HepG2 (cell line): ENCODE measurements around the gene SRRM2. TPM values are rescaled to one million over a fixed set of nuclear protein-coding genes. Genes with fewer than 3 reads are reported as not detected.

Source experiments
- ATAC-seq: fragments of 200-7000 bp; cut with Tn5 transposase; 3 replicates; pipeline ENCODE4 v1.9.1; 2020; ENCODE audit warnings: mild to moderate bottlenecking, moderate library complexity
- BruUV-seq: library from RNA; stranded (reverse); fragments of 400-500 nt; replicated peaks from 2 replicates; lab custom pipeline; 2021; lab: Mats Ljungman, UMichigan
- CTCF ChIA-PET: fragments of 300-600 bp; formaldehyde crosslinking; extraction: SDS; loops from one replicate; lab custom pipeline; 2021; ENCODE audit warnings: low total read pairs, inconsistent platforms, low intra/inter-chr PET ratio; lab: Yijun Ruan, JAX
- POLR2A ChIA-PET: fragments of 350-600 bp; sonication (Branson Sonifier 250); formaldehyde crosslinking; loops from one replicate; lab custom pipeline; 2020; ENCODE audit warnings: antibody characterized with exemption, inconsistent platforms; lab: Yijun Ruan, JAX
- DNase-seq: peaks from one replicate; pipeline ENCODE4 v3.0.0-alpha.2; 2015; ENCODE audit warnings: low spot score
- FAIRE-seq: peaks from 3 replicates; lab custom pipeline; 2011; peaks lifted over from hg19 to GRCh38; lab: Jason Lieb, UNC
- H2AFZ ChIP-seq: one replicate; pipeline ENCODE4 v1.6.1; 2011; ENCODE audit warnings: low read length, inconsistent platforms
- H3K27ac ChIP-seq: fragments of 300-600 bp; 3 replicates; pipeline ENCODE4 v1.8.0; 2011; ENCODE audit warnings: mixed run types, mild to moderate bottlenecking, mixed read lengths, low read length, inconsistent platforms; ENCODE audit not compliant: insufficient read depth; ENCODE audit errors: extremely low read length
- H3K27me3 ChIP-seq, 2 experiments: fragments of 200-600 bp in 1 of 2; 2 replicates in 1 of 2; 3 replicates in 1 of 2; pipeline versions ENCODE4 v1.6.0 to v1.8.0; 2011; ENCODE audit warnings: low read length in 2 of 2, mild to moderate bottlenecking in 2 of 2, moderate library complexity in 2 of 2, inconsistent platforms in 1 of 2; ENCODE audit not compliant: insufficient read depth in 2 of 2, control insufficient read depth in 1 of 2
- H3K36me3 ChIP-seq, 2 experiments: fragments of 200-600 bp in 1 of 2; replicated peaks in 1 of 2; 2 replicates in 1 of 2; 3 replicates in 1 of 2; pipeline versions ENCODE4 v1.5.1 to v1.8.0; 2011; ENCODE audit warnings: low read length in 2 of 2, inconsistent platforms in 1 of 2; ENCODE audit not compliant: insufficient read depth in 2 of 2, control insufficient read depth in 1 of 2
- H3K4me1 ChIP-seq: 2 replicates; pipeline ENCODE4 v1.5.1; 2012; ENCODE audit warnings: low read length, inconsistent platforms; ENCODE audit not compliant: insufficient read depth
- H3K4me2 ChIP-seq: 2 replicates; pipeline ENCODE4 v1.6.0; 2011; ENCODE audit warnings: low read depth, low read length, inconsistent platforms
- H3K4me3 ChIP-seq, 3 experiments: fragments of 200-600 bp in 1 of 3; sonication (generic), shearing (Covaris generic) in 1 of 3; replicated peaks in 1 of 3; 2 replicates each; pipeline ENCODE4 v1.5.1; 2011 to 2016; ENCODE audit warnings: low read length in 3 of 3, inconsistent platforms in 2 of 3, low read depth in 2 of 3, mild to moderate bottlenecking in 2 of 3, control low read depth in 1 of 3, mixed read lengths in 1 of 3; ENCODE audit not compliant: insufficient read depth in 1 of 3
- H3K79me2 ChIP-seq: one replicate; pipeline ENCODE4 v1.6.1; 2011; ENCODE audit warnings: low read length, inconsistent platforms; ENCODE audit not compliant: insufficient read depth
- H3K9ac ChIP-seq: 2 replicates; pipeline ENCODE4 v1.6.0; 2011; ENCODE audit warnings: mild to moderate bottlenecking, low read depth, low read length, inconsistent platforms; ENCODE audit not compliant: insufficient read depth
- H3K9me3 ChIP-seq: 2 replicates; pipeline ENCODE4 v1.5.1; 2012; ENCODE audit warnings: mild to moderate bottlenecking, low read length
- H4K20me1 ChIP-seq: 2 replicates; pipeline ENCODE4 v1.6.0; 2011; ENCODE audit warnings: inconsistent platforms, mild to moderate bottlenecking, low read length, moderate library complexity; ENCODE audit not compliant: insufficient read depth
- ATM ChIP-seq: fragments of 450-650 bp; IDR thresholded peaks from 2 replicates; pipeline ENCODE4 v1.7.1; 2017; ENCODE audit warnings: mild to moderate bottlenecking, borderline replicate concordance
- EHMT2 ChIP-seq: fragments of 200-600 bp; sonication (generic); IDR thresholded peaks from 2 replicates; pipeline ENCODE4 v1.7.0; 2017; ENCODE audit warnings: antibody characterized with exemption, low read depth, low read length, borderline replicate concordance
- FOXK1 ChIP-seq: sonication (generic); formaldehyde crosslinking; IDR thresholded peaks from 2 replicates; pipeline ENCODE4 v1.4.0; 2020; ENCODE audit warnings: low read depth, missing genetic modification reagents, borderline replicate concordance
- GZF1 ChIP-seq: sonication (generic); formaldehyde crosslinking; IDR thresholded peaks from 2 replicates; pipeline ENCODE4 v1.5.1; 2020; ENCODE audit warnings: mild to moderate bottlenecking, missing genetic modification reagents
- KAT7 ChIP-seq: IDR thresholded peaks from 2 replicates; pipeline ENCODE4 v1.6.1; 2018; ENCODE audit warnings: borderline replicate concordance, missing compliant biosample characterization
- KLF15 ChIP-seq: sonication (generic); formaldehyde crosslinking; IDR thresholded peaks from 2 replicates; pipeline ENCODE4 v1.8.1; 2023; ENCODE audit warnings: borderline replicate concordance, mild to moderate bottlenecking, inconsistent platforms, missing genetic modification reagents, mixed read lengths
- MAZ ChIP-seq, 2 experiments: sonication (generic) in 1 of 2; formaldehyde crosslinking in 1 of 2; IDR thresholded peaks; 2 replicates each; pipeline versions ENCODE4 v1.5.0 to v1.6.1; 2012 to 2020; ENCODE audit warnings: low read depth in 2 of 2, mild to moderate bottlenecking in 2 of 2, borderline replicate concordance in 1 of 2, improper control_type of control experiment in 1 of 2, low read length in 1 of 2, missing genetic modification reagents in 1 of 2, moderate library complexity in 1 of 2
- NFKB2 ChIP-seq: sonication (generic); formaldehyde crosslinking; IDR thresholded peaks from 2 replicates; pipeline ENCODE4 v1.4.0; 2020; ENCODE audit warnings: missing genetic modification reagents, borderline replicate concordance
- NFYB ChIP-seq: sonication (generic); formaldehyde crosslinking; IDR thresholded peaks from 2 replicates; pipeline ENCODE4 v1.4.0; 2020; ENCODE audit warnings: missing genetic modification reagents
- SRY ChIP-seq: sonication (generic); formaldehyde crosslinking; IDR thresholded peaks from 2 replicates; pipeline ENCODE4 v1.8.0; 2022; ENCODE audit warnings: mild to moderate bottlenecking, missing genetic modification reagents
- STAT5B ChIP-seq: sonication (generic); formaldehyde crosslinking; IDR thresholded peaks from 2 replicates; pipeline ENCODE4 v1.4.0; 2020; ENCODE audit warnings: missing genetic modification reagents
- ZNF205 ChIP-seq: IDR thresholded peaks from 2 replicates; pipeline ENCODE4 v1.6.1; 2018; ENCODE audit warnings: missing biosample characterization, missing genetic modification reagents
- ZNF235 ChIP-seq: sonication (generic); formaldehyde crosslinking; IDR thresholded peaks from 2 replicates; pipeline ENCODE4 v1.8.1; 2023; ENCODE audit warnings: mild to moderate bottlenecking, missing genetic modification reagents, borderline replicate concordance
- ZNF34 ChIP-seq: sonication (generic); formaldehyde crosslinking; IDR thresholded peaks from 2 replicates; pipeline ENCODE4 v1.4.0; 2020; ENCODE audit warnings: mild to moderate bottlenecking, missing genetic modification reagents, borderline replicate concordance
- ZNF749 ChIP-seq: sonication (generic); formaldehyde crosslinking; IDR thresholded peaks from 2 replicates; pipeline ENCODE4 v1.8.0; 2022; ENCODE audit warnings: mild to moderate bottlenecking, missing genetic modification reagents, moderate library complexity, borderline replicate concordance
- WGBS: methylation state at CpG from one replicate; pipeline ENCODE4 v1.1.6; 2017; ENCODE audit warnings: low lambda C conversion rate; 5-methylcytosine and 5-hydroxymethylcytosine counted together
- in situ Hi-C: cut with HindIII; loops from 2 replicates; pipeline ENCODE4 v1.10.0; 2017; ENCODE audit warnings: low pct_unique_long_range_greater_than_20kb; ENCODE audit not compliant: extremely low pct_ligation_motif_present
- intact Hi-C: fragments of 100-400 bp; cut with micrococcal nuclease; formaldehyde crosslinking; loops from one replicate; pipeline ENCODE4 v1.10.0; 2022; ENCODE audit not compliant: unreplicated experiment
- polyA plus RNA-seq, 8 experiments: library from polyadenylated mRNA; depleted of rRNA in 3 of 8; stranded (reverse) in 7 of 8; unstranded in 1 of 8; fragments of >200 nt; fragmentation: Illumina TruSeq in 4 of 8; extraction: Trizol in 4 of 8; gene quantifications; 2 replicates each; pipeline versions ENCODE4 v1.2.1 to v1.2.3, GENCODE V29; 2011 to 2016; ENCODE audit warnings: low read depth in 4 of 8, missing spikeins in 1 of 8, mixed read lengths in 1 of 8; ENCODE audit not compliant: insufficient read depth in 1 of 8
- total RNA-seq, 5 experiments: library from RNA; depleted of rRNA; stranded (reverse); fragments of >200 nt; fragmentation: Illumina TruSeq; extraction: Trizol; gene quantifications; 2 replicates each; pipeline ENCODE4 v1.2.3, GENCODE V29; 2016; ENCODE audit warnings: low read depth in 1 of 5
- TF ChIP-seq, protein P1 (sequence below): sonication (generic); formaldehyde crosslinking; IDR thresholded peaks from 2 replicates; pipeline ENCODE4 v1.4.0; 2020; ENCODE audit warnings: missing genetic modification reagents, borderline replicate concordance
- TF ChIP-seq, protein P2 (sequence below): IDR thresholded peaks from 2 replicates; pipeline ENCODE4 v1.6.1; 2016; ENCODE audit warnings: missing compliant biosample characterization, missing genetic modification reagents, borderline replicate concordance

Gene SRRM2
- total and polyA plus RNA-seq, 2 of the 13 experiments (the other 11 are each of a cell fraction or from before 2014, with no cell fraction given), result 50.4 to 112 TPM

DNA sequence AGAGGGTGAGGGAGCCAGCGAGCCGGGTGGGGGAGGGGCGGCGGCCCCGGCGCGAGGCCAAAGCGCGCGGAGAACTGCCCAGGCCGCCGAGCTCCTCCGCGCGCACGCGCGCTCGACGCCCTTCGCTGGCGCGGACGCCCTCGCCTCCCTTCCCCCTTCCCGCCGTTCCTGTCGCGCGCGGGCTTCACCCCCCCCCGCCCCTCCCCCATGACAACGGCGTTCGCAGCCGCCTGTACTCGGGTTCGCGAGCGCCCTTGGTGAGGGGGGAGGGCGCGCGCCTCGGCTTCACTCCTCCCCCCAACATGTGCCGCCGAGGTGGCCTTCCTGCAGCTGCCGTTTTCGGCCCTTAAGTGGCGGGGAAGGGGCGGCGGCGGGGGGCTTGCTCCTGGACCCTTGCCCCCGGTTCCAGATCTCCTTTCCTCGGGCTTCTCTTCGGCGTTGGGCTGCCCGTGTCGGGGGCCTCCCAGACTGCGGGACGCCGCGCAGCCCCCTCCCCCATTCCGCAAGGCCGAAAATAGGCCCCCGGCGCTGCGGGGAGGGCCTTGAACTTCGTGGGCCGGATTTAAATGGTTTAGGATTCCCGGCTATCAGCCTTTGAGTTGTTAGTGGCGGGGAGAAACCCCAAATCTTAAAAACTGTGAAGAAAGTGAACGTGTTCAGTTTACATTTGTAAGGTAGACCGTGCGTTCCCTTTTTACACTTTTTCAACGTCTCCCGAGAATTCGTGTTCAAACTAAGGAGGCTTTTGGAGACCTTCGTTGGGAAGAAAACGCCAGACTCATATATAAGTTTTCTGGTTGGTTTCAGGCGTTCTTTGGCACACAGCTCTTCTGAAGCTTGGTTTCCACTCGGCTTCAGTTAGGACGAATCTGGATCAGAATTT, 653 bp downstream of the SRRM2 start (continued):
- TF ChIP-seq, protein P1, sequence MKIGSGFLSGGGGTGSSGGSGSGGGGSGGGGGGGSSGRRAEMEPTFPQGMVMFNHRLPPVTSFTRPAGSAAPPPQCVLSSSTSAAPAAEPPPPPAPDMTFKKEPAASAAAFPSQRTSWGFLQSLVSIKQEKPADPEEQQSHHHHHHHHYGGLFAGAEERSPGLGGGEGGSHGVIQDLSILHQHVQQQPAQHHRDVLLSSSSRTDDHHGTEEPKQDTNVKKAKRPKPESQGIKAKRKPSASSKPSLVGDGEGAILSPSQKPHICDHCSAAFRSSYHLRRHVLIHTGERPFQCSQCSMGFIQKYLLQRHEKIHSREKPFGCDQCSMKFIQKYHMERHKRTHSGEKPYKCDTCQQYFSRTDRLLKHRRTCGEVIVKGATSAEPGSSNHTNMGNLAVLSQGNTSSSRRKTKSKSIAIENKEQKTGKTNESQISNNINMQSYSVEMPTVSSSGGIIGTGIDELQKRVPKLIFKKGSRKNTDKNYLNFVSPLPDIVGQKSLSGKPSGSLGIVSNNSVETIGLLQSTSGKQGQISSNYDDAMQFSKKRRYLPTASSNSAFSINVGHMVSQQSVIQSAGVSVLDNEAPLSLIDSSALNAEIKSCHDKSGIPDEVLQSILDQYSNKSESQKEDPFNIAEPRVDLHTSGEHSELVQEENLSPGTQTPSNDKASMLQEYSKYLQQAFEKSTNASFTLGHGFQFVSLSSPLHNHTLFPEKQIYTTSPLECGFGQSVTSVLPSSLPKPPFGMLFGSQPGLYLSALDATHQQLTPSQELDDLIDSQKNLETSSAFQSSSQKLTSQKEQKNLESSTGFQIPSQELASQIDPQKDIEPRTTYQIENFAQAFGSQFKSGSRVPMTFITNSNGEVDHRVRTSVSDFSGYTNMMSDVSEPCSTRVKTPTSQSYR (CRISPR knock-in tag), result peak; percentile 90
- TF ChIP-seq SRY (CRISPR knock-in tag) (peak; percentile 8; the same call in 1 of the 2 replicates), ZNF205 (no peak), ZNF749 (0 out of 2 replicates have a peak, but pooled peaks have one; percentile 16), KAT7 (0 out of 2 replicates have a peak, but pooled peaks have one; percentile 26)
- TF ChIP-seq, all 625 proteins: peak for 47

DNA sequence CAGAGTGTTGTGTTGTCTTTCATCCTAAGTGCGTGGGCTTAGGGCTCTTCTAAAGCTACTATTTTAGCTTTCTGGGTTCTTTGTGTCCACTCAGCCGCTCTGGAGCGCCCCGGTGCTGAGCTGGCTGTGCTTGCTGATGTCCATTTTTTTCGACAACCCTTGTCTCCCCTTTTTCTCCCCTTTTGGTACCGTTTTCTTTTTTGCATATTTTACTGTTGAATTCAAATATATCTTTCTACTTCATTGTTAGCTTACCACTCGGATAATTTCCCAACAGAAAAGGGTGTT, 1.2 kb downstream of the SRRM2 start:
- ATAC-seq (no peak), FAIRE-seq (no peak), DNase-seq (no peak)
- Histone ChIP-seq H3K4me2 (peak overlapping the region; percentile 92), H3K4me1 (peaks cover 40% of the 10 kb centered on the region), H4K20me1 (peaks cover 49% of the 10 kb centered on the region), H3K79me2 (peaks cover 71% of the 10 kb centered on the region), H3K27ac (peak overlapping the region; percentile 100), H3K36me3 (peaks cover 13 to 29% of the 10 kb centered on the region in 2 experiments), H3K4me3 (peak overlapping the region; percentile 74 to 93 (median 83)), H3K9me3 (no peaks in the 10 kb centered on the region), H2AFZ (no peak overlapping the region), H3K9ac (peak overlapping the region; percentile 100), H3K27me3 (no peaks in the 10 kb centered on the region; a peak in 1 of 5 replicates)
- intact Hi-C loops, result no loop called here
- WGBS, result 0% methylated on average over 7 of the region's 7 CpGs
- in situ Hi-C loops, result no loop called here
- ChIA-PET POLR2A (interaction anchor here (1.4 to 5.1 kb wide), 5 partner anchors 8 to 130 kb away, joined by 4 to 74 read pairs (median 15); partner anchors contain the start of genes ELOB and FLYWCH2), CTCF (no interaction called here)
- no TSS peak for BruUV-seq
- TF ChIP-seq ZNF235 (no peak), ATM (no peak), FOXK1 (no peak), STAT5B (CRISPR knock-in tag) (no peak), NFKB2 (CRISPR knock-in tag) (no peak), ZNF34 (CRISPR knock-in tag) (no peak), GZF1 (CRISPR knock-in tag) (no peak), NFYB (no peak), MAZ (IDR thresholded peaks at IDR 0.05; ENCODE audit: borderline replicate concordance, low read depth, low read length) (no peak), MAZ (CRISPR knock-in tag; IDR thresholded peaks at IDR 0.05; ENCODE audit: low read depth) (no peak), KLF15 (CRISPR knock-in tag) (no peak), EHMT2 (no peak)
- TF ChIP-seq, protein P2, sequence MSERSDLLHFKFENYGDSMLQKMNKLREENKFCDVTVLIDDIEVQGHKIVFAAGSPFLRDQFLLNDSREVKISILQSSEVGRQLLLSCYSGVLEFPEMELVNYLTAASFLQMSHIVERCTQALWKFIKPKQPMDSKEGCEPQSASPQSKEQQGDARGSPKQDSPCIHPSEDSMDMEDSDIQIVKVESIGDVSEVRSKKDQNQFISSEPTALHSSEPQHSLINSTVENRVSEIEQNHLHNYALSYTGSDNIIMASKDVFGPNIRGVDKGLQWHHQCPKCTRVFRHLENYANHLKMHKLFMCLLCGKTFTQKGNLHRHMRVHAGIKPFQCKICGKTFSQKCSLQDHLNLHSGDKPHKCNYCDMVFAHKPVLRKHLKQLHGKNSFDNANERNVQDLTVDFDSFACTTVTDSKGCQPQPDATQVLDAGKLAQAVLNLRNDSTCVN (CRISPR knock-in tag), result no peak
